SW480 (cell line): ENCODE measurements around the gene DNMBP.
"Not testable (repeated sequence)": the region's sequence is repeated elsewhere in the genome, so short reads cannot be mapped to it uniquely, and the experiment has no call there.

ENCODE experiments used
- DNase-seq: peaks from one replicate; pipeline ENCODE4 v3.0.0-alpha.2; 2016; ENCODE audit warnings: low spot score

The DNMBP gene

DNA sequence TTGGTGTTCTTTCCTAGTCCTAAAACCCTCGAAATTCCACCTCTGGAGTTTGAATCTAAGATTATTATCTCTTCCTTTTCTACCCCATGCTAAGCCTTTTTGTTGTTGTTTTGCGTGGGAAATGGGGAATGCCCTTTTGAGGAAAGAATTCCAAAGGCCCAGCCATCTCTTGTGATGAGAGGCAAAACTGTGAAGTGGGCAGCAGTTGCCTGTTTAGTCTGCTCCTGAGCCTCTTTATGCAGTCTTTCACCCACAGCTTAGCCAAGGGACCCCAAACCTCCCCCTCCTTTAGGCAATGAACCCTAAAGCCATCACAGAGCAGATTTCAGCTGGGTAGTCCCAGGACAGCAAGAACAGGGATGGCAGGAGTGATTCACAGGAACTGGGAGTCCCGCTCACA is 95.5 kb downstream of the DNMBP start:
- DNase-seq = no peak

DNA sequence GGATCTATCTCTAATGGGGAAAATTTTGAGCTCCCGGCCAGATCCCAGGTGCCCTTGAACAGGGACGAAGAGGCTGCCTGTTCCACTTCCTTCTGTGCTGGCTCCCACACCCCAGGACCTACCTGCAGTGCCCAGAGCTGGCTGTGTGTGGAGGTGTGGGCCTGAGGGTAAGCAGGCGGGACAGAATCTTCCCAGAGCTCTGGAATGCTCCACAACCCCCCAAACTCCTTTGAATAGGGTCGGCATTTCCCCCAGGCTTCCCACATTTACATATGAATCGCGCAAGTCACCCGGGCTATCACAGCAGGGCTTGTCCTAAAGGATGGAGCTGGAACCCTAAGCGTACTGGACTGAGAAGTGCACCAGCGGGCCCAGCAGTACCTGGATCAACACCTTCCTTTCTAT is 95.9 kb downstream of the DNMBP start:
- DNase-seq = no peak

DNA sequence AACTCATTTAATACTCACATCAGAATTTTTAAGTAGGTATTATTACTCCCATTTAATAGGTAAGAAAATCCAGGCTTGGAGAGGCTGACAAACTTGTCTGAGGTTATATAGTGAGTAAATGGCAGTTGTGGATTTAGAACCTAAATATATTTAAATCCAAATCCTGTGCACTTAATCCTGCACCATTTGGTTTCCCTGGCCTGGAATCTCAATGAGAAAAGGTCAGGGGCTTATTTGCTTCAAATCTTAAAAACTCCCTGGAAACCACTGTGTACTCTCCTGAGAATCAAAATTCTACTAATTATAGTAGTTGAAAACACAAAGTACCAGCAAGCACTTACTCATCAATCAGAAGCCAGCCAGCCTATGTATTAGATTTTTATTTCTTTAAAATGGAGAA is 97.7 kb downstream of the DNMBP start:
- no peak for DNase-seq

DNA sequence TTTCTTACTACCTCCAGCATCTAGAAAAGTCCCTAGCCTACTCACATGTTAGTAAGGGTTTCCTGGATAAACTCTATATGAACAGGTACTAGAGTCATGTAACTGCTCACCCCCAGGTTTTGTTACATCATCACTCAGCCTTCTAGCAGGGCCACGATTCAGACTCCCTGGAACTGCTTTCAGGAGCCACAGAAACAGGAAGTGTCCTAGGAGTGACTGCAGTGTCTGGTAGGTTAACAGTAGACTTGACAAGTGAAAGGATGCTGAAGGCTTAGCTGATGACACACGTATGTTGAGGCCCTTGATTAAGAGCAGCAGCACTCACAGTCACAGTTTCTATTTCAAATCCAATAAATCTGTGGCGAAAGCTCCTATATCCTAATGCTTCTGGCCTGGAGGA is 101.2 kb downstream of the DNMBP start:
- no peak for DNase-seq

DNA sequence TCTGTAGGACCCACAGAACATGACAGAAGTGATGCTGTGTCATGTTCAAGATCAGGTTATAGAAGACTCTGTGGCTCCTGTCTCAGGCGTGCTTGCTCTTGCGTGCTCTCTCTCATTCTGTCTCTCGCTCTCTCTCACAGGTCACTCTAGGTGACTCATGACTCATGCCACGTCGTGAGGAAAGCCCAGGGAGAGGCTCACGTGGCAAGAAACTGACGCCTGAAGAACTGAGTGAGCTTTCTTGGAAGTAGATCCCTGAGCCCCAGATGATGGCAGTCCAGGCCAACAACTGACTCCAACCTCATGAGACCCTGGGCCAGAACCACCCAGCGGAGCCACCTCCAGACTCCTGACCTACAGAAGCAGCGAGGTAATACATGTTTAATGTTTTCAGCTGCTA is 103.3 kb downstream of the DNMBP start:
- no peak for DNase-seq

DNA sequence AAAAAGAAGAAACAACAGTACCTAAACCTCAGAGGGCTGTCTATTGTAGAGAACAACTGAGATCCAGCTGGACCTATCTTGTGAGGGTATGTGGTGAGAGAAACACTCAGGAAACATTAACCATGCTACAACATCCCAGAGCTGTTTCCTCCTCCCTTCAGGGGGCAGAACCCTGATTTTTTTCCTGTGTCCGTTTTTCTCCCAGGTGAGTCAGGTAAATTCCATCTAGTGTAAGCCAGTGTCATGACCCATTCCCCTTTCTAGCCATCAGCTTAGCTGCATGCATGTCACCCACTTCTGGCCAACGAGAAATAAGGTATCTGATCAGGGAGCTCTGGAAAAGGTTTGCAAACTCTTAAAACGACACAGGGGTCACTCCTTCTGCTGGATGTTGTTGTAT is 103.8 kb downstream of the DNMBP start:
- no peak for DNase-seq

DNA sequence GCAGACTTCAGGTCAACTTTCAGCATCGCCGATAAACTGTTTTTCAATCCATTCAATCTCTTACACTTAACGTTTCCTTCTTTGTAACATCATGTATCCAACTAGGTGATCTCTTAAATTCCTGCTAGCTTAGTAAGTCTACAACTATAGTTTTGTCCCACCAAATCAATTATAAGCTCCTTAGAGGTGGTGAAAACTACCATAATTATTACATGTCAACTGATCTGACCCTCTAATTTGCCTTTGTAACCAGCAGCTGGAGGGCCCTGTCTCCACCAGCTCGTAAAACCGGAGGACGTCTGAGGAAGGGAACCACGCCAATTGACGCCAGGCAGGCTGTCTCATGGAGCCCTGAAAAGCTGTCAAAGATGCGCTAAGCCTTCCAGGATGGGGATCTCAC is 113.9 kb downstream of the DNMBP start:
- DNase-seq = no peak

DNA sequence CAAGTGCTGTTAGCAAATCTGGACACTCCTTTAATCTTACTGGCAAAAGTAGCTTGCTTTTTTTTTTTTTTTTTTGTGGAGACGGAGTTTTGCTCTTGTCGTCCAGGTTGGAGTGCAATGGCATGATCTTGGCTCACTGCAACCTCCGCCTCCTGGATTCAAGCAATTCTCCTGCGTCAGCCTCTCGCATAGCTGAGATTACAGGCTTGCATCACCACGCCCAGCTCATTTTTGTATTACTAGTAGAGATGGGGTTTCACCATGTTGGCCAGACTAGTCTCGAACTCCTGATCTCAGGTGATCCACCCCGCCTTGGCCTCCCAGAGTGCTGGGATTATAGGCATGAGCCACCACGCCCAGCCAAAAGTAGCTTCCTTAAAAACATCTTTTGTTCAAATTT is 114.7 kb downstream of the DNMBP start:
- not testable (repeated sequence) for DNase-seq

DNA sequence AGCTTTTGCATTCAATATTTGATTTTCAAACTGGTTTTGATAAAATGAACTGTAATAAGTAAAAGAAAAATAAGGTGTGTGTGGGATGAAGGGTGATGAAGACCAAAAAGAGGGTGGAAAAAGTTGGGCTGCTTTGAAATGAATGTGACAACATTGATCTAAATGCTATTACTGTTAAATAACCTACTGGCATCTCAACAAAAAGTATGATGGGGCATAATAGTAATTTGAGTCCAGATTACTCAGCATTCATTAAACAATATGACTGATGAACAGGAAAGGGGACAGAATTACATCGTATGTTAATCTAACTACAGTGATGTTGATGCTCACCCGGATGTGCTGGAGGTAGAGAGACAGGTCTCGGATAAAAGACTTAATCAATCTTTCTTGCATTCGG is 115.1 kb downstream of the DNMBP start:
- DNase-seq = no peak

DNA sequence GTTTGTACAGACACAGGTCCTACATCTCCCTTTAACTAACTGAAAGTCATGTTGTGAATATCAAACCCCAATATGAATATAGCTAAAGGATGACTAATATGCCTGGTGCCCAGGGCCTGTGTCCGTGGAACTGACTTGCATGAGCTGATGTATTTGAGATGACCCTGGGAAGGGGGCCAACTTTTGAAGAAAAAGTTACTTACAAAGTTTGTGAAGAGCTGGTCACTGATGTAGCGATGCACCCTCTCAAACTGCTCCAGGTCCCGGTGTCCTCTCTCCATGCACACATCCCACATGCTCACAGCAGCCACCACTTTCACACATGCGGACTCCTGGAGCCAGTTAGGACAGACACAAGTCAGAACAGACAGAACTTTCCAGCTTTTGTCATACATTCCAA is 121.1 kb downstream of the DNMBP start:
- no peak for DNase-seq

DNA sequence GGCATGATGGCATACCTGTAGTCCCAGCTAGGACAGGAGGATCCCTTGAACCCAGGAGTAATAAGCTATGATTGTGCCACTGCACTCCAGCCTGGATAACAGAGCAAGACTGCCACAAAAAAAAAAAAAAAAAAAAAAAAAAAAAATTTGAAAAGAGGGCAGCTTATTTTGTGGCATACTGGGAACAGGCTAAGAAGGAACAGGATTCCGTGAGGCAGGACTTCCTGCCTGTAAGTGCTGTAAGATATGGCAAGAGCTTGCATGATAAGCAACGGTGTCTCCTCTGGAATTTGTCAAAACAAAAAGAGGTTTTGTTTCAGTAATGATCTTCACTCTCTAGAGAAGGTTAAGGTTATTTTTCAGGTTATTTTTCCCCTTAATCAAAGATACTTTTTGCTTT is 126.2 kb downstream of the DNMBP start:
- DNase-seq = no peak

DNA sequence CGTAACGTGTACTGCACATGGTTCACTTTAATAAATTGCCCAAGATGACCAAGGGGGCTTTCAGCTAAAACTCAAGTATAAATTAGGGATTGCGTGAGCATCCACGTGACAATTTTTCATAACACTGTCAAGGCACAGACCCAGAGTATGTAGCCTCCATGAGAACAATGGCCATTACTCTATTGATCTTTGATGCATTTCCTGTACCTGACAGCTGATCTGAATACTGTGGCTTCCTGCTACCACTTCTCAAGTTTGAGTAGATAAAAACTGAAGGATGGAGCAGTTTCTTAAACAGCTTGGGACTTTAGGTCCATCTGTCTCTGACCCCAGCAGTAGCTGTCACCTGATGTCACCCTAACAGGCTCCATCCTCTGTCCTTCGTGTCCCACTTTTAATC is 128.4 kb downstream of the DNMBP start:
- DNase-seq = no peak

DNA sequence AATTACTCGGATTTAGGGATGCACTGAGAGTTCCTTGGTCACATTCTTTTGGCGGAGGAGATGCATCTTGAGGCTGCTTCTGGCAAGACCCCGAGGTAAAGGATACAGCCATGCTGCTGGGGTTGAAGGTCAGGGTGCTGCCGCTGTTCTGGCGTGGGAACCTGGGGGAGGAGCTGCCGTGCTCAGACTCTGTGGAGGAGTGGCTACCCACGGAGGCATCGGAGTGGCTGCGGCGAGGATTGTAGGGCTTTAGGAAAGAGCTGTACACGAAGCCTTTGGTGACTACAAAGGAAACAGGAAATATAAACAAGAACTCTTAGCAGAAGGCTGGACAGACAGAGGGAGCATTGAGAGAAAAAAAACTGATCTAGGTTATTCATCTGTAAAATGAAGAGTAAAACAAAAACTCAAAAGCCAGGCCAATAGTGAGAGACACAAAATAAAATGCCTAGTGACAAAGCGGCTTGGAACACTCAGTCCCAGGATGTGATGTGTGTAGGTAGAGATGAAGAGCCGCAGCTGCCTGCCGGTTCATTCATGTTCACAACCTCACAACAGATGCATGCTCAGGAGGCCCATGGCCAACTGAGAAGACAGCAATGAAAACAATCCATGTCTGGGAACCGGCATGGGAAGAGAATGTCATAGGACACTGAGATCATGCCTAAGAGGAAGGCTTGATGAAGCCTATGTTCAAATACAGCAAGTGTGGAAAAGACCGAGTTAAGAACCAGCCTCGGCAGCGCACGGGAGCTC is 129.5 kb downstream of the DNMBP start:
- no peak for DNase-seq

DNA sequence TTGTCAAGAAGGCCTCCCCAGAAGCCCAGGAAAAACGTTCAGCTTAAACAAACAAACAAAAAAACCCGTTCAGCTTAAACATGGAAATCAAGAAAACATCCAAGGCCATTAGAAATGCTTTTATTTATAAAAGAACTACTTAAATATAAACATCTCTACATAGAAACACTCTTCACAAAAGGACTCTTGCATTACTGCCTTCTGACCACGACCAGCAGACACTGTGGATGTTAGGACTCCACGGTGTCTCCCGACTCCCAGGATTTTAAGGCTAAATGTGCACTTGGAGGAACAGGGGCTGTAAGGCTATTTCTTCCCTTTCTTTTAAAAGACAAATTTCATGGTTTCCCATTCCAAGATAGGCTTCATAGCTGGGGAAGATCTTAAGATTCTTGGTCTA is 134.3 kb downstream of the DNMBP start:
- DNase-seq = no peak

DNA sequence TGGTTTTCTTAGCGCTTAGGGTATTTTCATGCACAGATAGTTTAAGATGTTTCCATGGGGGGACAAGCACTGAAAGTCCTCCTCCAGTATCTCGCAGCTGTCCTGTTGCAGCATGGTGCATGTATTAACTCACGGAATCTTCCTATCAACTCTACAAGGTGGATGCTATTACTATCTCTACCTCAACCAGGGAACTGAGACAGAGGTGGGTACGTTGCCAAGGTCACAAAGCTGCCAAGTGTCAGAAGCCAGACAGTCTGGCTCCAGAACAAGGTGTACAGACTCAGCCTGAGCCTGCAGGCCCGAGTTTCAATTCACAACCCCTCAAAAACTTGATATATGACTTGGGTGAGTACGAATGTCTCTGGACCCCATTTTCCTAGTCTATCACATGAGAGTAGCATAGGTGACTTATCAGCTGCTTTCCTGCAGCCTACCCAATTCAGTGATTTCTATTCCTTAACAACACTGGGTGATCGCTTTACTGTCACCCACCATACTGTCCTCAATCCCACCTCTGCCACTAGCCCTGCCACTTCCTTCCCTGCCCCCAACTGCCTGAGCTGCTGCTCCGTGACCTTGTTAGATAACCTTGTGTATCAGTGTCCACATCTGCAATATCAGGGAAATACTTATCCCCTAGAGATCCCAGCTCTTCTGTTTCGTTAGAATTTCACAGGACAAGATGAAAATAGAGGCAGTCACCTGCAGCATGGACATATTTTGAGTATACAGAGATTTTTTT is 135.2 kb downstream of the DNMBP start:
- no peak for DNase-seq

DNA sequence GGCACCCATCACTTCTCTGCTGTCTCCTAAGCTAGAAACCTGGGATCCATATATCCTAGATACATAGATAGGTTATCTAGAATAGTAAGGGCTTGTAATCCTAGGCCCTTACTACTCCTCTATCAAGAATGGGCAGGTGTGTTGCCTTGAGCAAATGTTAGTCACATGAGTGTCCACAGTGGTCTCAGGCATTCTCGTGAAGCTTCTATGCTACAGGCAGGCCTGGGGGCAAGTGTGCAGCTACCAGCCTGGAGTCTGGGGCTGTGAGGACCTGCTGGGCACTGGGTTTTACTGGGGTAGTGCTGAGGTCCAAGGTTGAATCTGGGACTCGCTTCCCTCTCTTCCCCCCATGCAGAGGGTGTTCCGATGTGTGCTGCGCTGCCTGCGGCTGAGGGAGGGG is 135.9 kb downstream of the DNMBP start:
- no peak for DNase-seq

DNA sequence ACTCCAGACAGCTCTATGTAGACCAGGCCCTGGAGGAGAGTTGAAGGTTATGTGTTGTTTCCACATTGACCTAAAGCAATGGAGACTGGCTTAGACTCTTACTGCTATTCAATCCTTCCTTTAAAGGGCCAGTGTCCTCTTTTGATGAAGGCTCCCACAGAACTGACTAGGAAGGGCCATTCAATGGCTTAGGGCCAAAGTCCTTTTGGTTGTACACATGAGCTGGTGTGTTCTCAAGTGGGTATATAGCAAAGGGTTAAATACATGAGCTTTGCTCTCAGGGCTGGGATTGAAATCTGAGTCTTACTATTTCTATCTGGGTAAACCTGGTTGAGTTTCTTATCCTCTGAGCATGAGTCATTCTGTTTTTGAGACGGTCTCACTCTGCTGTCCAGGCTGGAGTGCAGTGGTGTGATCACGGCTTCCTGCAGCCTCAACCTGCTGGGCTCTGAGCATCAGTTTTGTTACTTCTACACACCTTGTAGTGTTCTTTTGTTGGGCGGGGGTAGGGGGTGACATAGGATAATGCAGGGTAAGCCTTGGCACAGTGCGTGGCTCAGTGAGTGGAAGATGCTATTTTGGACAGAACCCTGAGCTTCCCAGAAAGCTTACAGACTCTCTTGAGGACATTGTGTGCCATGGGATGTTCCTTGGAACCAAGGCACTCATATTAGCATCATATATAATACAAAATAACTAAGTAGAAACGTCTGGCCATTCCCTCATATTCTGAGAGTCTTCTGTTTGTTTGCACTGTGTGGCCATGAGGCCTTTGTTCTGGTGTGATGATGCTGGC is 137.2 kb downstream of the DNMBP start:
- DNase-seq = no peak

DNA sequence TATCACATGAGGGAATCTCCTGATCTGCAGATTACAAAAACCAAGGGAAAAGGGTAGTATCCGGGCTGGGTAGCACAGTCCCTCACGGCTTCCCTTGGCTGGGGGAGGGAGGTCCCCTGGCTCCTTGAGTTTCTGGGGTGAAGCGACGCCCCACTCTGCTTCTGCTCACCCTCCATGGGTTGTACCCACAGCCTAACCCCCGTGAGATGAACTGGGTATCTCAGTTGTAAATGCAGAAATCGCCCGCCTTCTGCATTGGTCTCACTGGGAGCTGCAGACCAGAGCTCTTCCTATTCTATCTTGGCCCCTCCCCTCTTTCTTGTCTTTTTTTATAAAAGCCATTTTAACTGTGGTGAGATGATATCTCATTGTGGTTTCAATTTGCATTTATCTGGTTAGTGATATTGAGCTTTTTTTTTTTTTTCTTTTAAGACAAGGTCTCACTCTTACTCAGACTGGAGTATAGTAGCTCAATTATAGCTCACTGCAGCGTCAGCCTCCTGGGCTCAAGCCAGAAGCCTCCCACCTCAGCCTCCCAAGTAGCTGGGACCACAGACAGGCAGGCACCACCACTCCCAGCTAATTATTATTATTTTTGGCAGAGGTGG is 139.5 kb downstream of the DNMBP start:
- no peak for DNase-seq

DNA sequence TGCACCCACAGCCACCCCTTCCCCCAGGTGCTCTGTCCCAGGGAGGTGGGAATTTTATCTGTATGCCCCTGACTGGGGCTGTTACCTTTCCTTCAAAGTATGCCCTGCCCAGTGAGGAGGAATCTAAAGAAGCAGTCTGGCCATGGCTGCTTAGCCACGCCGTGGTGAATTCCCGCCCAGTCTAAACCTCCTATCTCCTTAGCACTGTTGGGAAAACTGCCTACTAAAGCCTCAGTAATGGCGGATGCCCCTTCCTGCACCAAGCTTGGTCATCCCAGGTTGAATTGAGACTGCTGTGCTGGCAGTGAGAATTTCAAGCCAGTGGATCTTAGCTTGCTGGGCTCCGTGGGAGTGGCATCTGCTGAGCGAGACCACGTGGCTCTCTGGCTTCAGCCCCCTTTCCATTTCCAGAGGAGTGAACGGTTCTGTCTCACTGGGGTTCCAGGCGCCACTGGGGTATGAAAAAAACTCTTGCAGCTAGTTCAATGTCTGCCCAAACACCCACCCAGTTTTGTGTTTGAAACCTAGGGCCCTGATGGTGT is 140.1 kb downstream of the DNMBP start:
- no peak for DNase-seq

DNA sequence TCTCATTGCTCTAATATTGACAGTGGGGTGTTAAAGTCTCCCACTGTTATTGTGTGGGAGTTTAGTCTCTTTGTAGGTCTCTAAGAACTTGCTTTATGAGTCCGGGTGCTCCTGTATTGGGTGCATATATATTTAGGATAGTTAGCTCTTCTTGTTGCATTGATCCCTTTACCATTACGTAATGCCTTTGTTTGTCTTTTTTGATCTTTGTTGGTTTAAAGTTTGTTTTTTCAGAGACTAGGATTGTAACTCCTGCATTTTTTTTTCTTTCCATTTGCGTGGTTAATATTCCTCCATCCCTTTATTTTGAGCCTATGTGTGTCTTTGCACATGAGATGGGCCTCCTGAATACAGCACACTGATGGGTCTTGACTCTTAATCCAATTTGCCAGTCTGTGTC is 142.5 kb downstream of the DNMBP start:
- DNase-seq = not testable (repeated sequence)

DNA sequence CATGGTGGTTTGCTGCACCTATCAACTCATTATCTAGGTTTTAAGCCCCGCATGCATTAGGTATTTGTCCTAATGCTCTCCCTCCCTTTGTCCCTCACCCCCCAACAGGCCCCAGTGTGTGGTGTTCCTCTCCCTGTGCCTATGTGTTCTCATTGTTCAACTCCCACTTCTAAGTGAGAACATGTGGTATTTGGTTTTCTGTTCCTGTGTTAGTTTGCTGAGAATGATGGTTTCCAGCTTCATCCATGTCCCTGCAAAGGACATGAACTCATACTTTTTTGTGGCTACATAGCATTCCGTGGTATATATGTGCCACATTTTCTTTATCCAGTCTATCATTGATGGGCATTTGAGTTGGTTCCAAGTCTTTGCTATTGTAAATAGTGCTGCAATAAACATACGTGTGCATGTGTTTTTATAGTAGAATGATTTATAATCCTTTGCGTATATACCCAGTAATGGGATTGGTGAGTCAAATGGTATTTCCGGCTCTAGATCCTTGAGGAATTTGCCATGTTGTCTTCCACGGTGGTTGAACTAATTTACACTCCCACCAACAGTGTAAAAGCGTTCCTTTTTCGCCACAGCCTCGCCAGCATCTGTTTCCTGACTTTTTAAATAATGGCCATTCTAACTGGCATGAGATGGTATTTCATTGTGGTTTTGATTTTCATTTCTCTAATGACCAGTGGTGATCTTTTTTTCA is 146.1 kb downstream of the DNMBP start:
- DNase-seq = not testable (repeated sequence)

DNA sequence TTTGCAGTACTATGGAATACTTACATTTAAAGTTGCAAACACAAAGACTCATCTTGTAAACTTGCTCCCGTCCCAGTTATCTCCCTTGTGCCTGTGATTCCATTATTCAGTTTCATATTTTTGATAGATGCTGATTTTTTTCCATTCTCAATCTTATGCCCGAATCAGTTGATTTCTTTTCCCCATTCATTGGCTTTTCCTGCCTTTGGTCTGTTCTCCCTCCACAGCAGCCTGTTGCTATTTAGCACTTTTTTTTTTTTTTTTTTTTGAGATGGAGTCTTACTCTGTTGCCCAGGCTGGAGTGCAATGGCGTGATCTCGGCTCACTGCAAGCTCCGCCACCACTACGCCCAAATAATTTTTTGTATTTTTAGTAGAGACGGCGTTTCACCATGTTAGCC is 149.3 kb downstream of the DNMBP start:
- no peak for DNase-seq
